ENCODE data around the gene PSMD12. TPM values are rescaled to one million over a fixed set of nuclear protein-coding genes. Genes with fewer than 3 reads are reported as not detected.
A peak's percentile ranks its signal among the peaks of the same experiment; 100 is the strongest.

The PSMD12 gene
- total RNA-seq, 1 donor from 2014 or later = 40.3 TPM

- peak; percentile 23 for ATAC-seq
These were observed 60.7 kb downstream of the PSMD12 start for GRCh38 chr17:67305446-67306235.

DNA sequence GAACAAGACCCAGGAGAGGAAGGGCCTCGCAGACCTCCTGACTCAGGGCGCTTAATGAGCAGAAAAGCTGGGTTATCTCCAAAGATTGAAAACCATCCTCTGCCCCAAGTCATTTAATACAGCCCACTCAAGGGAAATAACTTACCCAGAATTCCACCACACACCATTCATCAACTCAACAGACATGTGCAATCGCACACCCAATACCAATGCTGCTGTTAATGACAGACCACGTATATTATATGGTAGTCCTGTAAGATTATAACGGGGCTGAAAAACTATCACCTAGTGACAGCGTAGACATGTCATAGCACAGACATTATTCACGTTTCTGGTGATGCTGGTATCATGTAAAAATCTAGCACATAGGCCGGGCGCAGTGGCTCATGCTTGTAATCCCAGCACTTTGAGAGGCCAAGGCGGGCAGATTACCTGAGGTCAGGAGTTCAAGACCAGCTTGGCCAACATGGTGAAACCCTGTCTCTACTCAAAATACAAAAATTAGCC is 68.9 kb downstream of the PSMD12 start:
- no peak for ATAC-seq

- no peak for ATAC-seq
These were observed 71.8 kb downstream of the PSMD12 start for GRCh38 chr17:67294451-67295199.

DNA sequence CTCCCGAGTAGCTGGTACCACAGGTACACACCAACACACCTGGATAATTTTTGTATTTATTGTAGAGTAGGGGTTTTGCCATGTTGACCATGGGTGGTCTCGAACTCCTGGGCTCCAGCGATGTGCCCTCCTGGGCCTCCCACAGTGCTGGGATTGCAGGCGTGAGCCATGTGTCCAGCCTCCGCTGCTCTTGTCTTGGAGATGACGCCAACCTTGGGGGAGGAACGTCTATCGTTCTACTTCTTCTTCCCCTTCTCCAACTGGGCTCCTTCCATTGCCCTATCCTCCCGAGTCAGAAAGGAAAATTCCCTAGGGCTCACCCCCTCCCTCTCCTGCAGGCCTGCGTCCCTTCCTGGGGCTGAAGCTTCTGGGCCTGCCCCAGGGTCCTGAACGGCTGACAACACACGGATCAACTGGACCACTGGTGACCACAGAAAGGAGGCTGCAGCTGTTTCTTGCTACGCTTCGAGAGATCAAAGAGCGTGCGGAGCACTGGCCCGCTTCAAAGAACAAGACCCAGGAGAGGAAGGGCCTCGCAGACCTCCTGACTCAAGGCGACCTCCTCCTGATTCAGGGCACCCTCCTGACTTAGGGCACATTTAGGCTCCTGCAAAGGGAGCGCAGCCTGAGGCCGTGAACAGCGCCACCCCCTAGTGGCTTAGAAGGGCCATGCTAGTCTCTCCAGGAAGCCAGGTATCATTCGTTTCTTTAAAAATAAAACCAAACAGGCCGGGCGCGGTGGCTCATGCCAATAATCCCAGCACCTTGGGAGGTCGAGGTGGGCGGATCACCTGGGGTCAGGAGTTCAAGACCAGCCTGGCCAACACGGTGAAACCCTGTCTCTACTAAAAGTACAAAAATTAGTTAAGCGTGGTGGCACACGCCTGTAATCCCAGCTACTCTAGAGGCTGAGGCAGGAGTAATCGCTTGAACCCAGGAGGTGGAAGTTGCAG is 72.8 kb downstream of the PSMD12 start:
- peak; percentile 79 for ATAC-seq

DNA sequence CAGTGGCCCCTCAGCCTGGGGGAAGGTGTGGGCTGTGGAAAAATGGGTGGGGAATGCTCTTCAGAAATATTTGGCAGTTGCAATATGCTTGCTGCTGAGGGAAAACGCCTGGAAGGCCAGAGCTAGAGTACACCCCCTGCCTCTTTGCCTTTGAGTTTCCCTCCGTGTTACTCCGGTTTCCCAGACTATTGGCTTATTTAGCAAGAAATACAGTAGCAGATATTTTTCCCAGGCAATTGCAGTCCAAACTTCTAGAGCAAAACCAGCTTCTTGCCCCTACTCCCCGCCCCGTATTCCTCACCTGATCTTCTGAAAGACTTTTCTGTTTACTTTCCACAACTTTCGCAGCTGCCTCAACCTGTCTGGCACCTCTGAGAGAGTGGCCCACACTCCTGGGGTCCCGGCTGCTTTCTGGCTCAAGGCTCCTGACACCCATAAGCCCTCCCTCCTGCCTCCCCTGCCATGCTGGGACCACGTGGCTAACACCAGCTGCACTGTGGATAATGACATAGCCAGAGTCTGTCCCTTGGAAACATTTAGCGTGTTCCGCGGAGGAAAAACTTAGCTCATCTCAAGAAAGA is 75.6 kb downstream of the PSMD12 start:
- ATAC-seq = no peak

GRCh38 chr17:67290244-67290643 is 76.1 kb downstream of the PSMD12 start:
- ATAC-seq = no peak

DNA sequence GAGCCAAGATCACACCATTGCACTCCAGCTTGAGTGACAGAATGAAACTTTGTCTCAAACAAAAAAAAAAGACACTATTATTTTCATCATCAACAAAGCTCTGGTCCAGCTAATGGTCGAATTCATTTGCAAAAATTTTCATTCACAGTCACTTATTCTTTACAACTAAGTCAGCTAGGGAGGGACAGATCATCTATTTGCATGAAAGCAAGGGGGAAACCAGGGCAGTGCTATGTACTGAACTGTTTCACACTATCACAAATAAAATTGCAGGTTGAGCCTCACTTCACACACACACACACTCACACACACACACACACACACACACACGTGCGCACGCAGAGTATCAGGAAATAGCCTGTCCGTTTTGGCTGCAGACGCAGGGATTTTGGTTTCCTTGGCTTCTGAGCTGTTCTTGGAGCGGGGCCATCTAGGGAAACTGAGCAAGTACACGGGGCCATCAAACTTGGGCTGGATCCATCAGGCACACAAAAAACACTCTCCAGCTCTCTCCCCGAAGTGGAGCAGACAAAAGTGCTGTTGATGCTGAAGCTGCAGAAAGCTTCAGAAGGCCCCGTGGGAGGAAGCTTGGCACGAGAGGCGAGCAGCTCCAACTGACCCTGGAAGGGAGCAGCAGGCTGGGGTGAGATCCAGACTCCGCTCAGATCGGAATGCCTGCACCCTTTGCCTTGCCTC is 77.0 kb downstream of the PSMD12 start:
- ATAC-seq = peak; percentile 13

Other genes with a start within 250 kb of the PSMD12 start
- 19.9 TPM for gene HELZ, start 121.4 kb downstream of the PSMD12 start, total RNA-seq
- 16.0 TPM for gene PITPNC1, start 10.7 kb upstream of the PSMD12 start, total RNA-seq

Measured in esophagus mucosa (tissue), 1 donor.